ENCODE measurements around the gene FCRL6.

DNA sequence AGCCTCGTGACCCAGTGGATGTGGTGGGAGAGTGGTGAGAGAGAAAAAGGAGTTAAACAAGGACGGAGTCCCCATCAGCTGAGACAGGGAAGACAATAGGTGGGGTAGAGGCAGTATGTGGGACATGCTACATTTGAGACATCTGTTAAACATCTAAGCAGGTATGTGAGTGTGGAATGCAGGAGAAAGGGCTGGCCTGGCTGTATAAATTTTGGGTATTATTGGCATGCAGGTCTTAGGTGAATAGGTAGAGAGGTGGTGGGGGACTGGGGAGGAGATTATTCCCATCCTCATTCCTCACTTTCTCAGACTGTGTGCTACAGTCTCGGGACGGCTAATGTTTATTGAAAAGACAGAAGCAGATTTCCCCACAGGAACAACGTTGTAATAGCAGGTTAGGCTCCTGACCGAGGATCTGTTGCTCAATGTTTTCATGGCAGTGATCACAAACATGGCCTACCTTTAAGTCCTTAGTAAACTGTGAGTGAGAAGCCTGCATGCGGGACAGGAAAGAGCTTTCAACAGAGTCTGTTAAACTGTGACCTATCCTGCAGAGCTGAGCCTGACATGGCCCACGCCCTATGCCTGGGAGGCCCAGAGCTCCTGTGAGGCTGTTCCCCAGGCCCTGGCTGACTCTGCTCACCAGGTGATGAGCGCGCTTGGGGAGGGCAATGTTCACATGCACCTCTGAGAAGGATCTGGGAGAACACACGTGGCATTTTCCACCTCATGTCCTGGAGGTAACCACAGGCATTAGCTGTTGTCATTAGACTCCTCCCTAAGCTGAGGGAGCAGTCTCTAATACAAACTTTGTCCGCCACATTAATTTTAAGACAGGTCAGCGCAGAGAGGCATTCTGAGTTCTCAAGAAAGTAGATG is 43.8 kb downstream of the FCRL6 start:
- TF ChIP-seq, protein P1, sequence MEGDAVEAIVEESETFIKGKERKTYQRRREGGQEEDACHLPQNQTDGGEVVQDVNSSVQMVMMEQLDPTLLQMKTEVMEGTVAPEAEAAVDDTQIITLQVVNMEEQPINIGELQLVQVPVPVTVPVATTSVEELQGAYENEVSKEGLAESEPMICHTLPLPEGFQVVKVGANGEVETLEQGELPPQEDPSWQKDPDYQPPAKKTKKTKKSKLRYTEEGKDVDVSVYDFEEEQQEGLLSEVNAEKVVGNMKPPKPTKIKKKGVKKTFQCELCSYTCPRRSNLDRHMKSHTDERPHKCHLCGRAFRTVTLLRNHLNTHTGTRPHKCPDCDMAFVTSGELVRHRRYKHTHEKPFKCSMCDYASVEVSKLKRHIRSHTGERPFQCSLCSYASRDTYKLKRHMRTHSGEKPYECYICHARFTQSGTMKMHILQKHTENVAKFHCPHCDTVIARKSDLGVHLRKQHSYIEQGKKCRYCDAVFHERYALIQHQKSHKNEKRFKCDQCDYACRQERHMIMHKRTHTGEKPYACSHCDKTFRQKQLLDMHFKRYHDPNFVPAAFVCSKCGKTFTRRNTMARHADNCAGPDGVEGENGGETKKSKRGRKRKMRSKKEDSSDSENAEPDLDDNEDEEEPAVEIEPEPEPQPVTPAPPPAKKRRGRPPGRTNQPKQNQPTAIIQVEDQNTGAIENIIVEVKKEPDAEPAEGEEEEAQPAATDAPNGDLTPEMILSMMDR (IDR thresholded peaks at IDR 0.05; ENCODE audit: insufficient read depth, low read length, poor library complexity, severe bottlenecking): no peak
- TF ChIP-seq EZH2phosphoT487 (conservative IDR thresholded peaks at IDR 0.05; ENCODE audit: low read length): no peak
